Mesendoderm (in vitro differentiated cells): ENCODE data around the gene MARS2.
A peak's percentile ranks its signal among the peaks of the same experiment; 100 is the strongest.
"Not testable (repeated sequence)": the region's sequence is repeated elsewhere in the genome, so short reads cannot be mapped to it uniquely, and the experiment has no call there.

Experiments used
- DNase-seq: peaks from one replicate; pipeline ENCODE4 v3.0.0; 2013
- H2AK5ac ChIP-seq: 2 replicates; pipeline ENCODE4 v1.6.1; 2013; ENCODE audit warnings: low read length, inconsistent platforms
- H2BK120ac ChIP-seq: 2 replicates; pipeline ENCODE4 v1.6.1; 2013; ENCODE audit warnings: low read depth, mild to moderate bottlenecking, low read length, moderate library complexity, mixed read lengths
- H2BK15ac ChIP-seq: replicated peaks from 2 replicates; pipeline ENCODE4 v1.6.1; 2013; ENCODE audit warnings: low read depth, mild to moderate bottlenecking, moderate library complexity
- H2BK5ac ChIP-seq: 2 replicates; pipeline ENCODE4 v1.6.1; 2013; ENCODE audit warnings: low read length, inconsistent platforms
- H3K18ac ChIP-seq: 2 replicates; pipeline ENCODE4 v1.6.1; 2013; ENCODE audit warnings: mild to moderate bottlenecking, low read length, mixed read lengths
- H3K23ac ChIP-seq: one replicate; pipeline ENCODE4 v1.6.1; 2013; ENCODE audit warnings: low read length
- H3K27ac ChIP-seq: 2 replicates; pipeline ENCODE4 v1.5.1; 2013; ENCODE audit warnings: low read depth, mild to moderate bottlenecking, inconsistent platforms, low read length, moderate library complexity
- H3K27me3 ChIP-seq: 2 replicates; pipeline ENCODE4 v1.6.1; 2013; ENCODE audit warnings: low read length, control low read depth, mild to moderate bottlenecking, inconsistent platforms; ENCODE audit not compliant: insufficient read depth, poor library complexity
- H3K36me3 ChIP-seq: 2 replicates; pipeline ENCODE4 v1.6.1; 2013; ENCODE audit warnings: low read length, inconsistent platforms; ENCODE audit not compliant: control insufficient read depth, insufficient read depth
- H3K4ac ChIP-seq: one replicate; pipeline ENCODE4 v1.6.1; 2013; ENCODE audit warnings: low read depth, mild to moderate bottlenecking, low read length, moderate library complexity
- H3K4me1 ChIP-seq: 2 replicates; pipeline ENCODE4 v1.6.1; 2013; ENCODE audit warnings: low read depth, low read length, inconsistent platforms; ENCODE audit not compliant: control insufficient read depth
- H3K4me2 ChIP-seq: 2 replicates; pipeline ENCODE4 v1.6.1; 2013; ENCODE audit warnings: low read length
- H3K4me3 ChIP-seq: 2 replicates; pipeline ENCODE4 v1.5.1; 2013; ENCODE audit warnings: mild to moderate bottlenecking, low read length
- H3K56ac ChIP-seq: one replicate; pipeline ENCODE4 v1.6.1; 2013; ENCODE audit warnings: low read length
- H3K79me1 ChIP-seq: 2 replicates; pipeline ENCODE4 v1.6.1; 2013; ENCODE audit warnings: low read length, inconsistent platforms
- H3K79me2 ChIP-seq: 2 replicates; pipeline ENCODE4 v1.6.1; 2013; ENCODE audit warnings: mild to moderate bottlenecking, low read length; ENCODE audit not compliant: control insufficient read depth, insufficient read depth
- H3K9ac ChIP-seq: 2 replicates; pipeline ENCODE4 v1.6.1; 2013; ENCODE audit warnings: low read length, inconsistent platforms
- H4K5ac ChIP-seq: one replicate; pipeline ENCODE4 v1.6.1; 2013; ENCODE audit warnings: low read length
- H4K8ac ChIP-seq: one replicate; pipeline ENCODE4 v1.6.1; 2013; ENCODE audit warnings: low read depth, mild to moderate bottlenecking, control low read depth, low read length, moderate library complexity
- WGBS: extraction: QIAGEN DNeasy Blood & Tissue Kit; methylation state at CpG from one replicate; pipeline ENCODE4 v1.1.7; 2013; ENCODE audit warnings: low lambda C conversion rate, missing lambda C conversion rate; ENCODE audit not compliant: insufficient coverage; ENCODE audit errors: extremely low coverage; 5-methylcytosine and 5-hydroxymethylcytosine counted together

The MARS2 gene

GRCh38 chr2:197675711-197676188 lies 29.4 kb upstream of the MARS2 start:
- Histone ChIP-seq H3K79me1 (no peaks in the 10 kb centered on the region), H3K18ac (no peak overlapping the region), H2BK15ac (no peak overlapping the region), H3K56ac (peak overlapping the region; percentile 35), H4K5ac (no peak overlapping the region), H2BK120ac (peak overlapping the region; percentile 28), H3K23ac (no peak overlapping the region), H3K4me2 (no peak overlapping the region), H3K36me3 (no peaks in the 10 kb centered on the region), H3K4ac (no peak overlapping the region), H3K9ac (peak overlapping the region; percentile 39), H4K8ac (no peak overlapping the region), H3K79me2 (no peaks in the 10 kb centered on the region), H3K27me3 (no peaks in the 10 kb centered on the region), H2BK5ac (no peak overlapping the region), H3K4me1 (peaks cover 3% of the 10 kb centered on the region), H3K27ac (no peak overlapping the region), H3K4me3 (no peak overlapping the region), H2AK5ac (no peak overlapping the region)
- no CpG with 5 or more reads among the region's 6 CpGs for WGBS
- peak; percentile 78 for DNase-seq

- Histone ChIP-seq H2BK5ac (no peak overlapping the region), H3K4me1 (peaks cover 3% of the 10 kb centered on the region), H3K9ac (no peak overlapping the region), H2AK5ac (no peak overlapping the region), H3K79me2 (no peaks in the 10 kb centered on the region), H3K79me1 (no peaks in the 10 kb centered on the region), H3K4me3 (no peak overlapping the region), H3K36me3 (no peaks in the 10 kb centered on the region), H3K56ac (no peak overlapping the region), H3K18ac (no peak overlapping the region), H3K23ac (no peak overlapping the region), H2BK120ac (no peak overlapping the region), H3K4ac (no peak overlapping the region), H4K8ac (no peak overlapping the region), H3K27me3 (no peaks in the 10 kb centered on the region), H3K27ac (no peak overlapping the region), H4K5ac (no peak overlapping the region), H3K4me2 (no peak overlapping the region), H2BK15ac (no peak overlapping the region)
- no CpG with 5 or more reads among the region's 3 CpGs for WGBS
- DNase-seq: peak; percentile 42
Measured at GRCh38 chr2:197677056-197677455, 28.1 kb upstream of the MARS2 start.

- no peaks in the 10 kb centered on the region for H3K79me1 ChIP-seq
- no peak overlapping the region for H3K4me3 ChIP-seq
- no peak overlapping the region for H2BK5ac ChIP-seq
- no peaks in the 10 kb centered on the region for H3K36me3 ChIP-seq
- H3K27ac ChIP-seq: no peak overlapping the region
- H4K8ac ChIP-seq: no peak overlapping the region
- H3K9ac ChIP-seq: no peak overlapping the region
- H3K18ac ChIP-seq: no peak overlapping the region
- H3K23ac ChIP-seq: no peak overlapping the region
- H3K4me1 ChIP-seq: peaks cover 3% of the 10 kb centered on the region
- no peak overlapping the region for H4K5ac ChIP-seq
- no peak overlapping the region for H2BK120ac ChIP-seq
- no peaks in the 10 kb centered on the region for H3K79me2 ChIP-seq
- H2BK15ac ChIP-seq: no peak overlapping the region
- WGBS: no CpG with 5 or more reads among the region's 2 CpGs
- peak; percentile 28 for DNase-seq
- H3K4me2 ChIP-seq: no peak overlapping the region
- no peak overlapping the region for H3K4ac ChIP-seq
- H2AK5ac ChIP-seq: no peak overlapping the region
- H3K27me3 ChIP-seq: no peaks in the 10 kb centered on the region
- no peak overlapping the region for H3K56ac ChIP-seq
Measured at GRCh38 chr2:197677483-197677882, 27.7 kb upstream of the MARS2 start.

- H3K36me3 ChIP-seq, H3K79me2 ChIP-seq: not testable (repeated sequence)
Measured at GRCh38 chr2:197695206-197695605, 10.0 kb upstream of the MARS2 start.

GRCh38 chr2:197695971-197696370 lies 9.2 kb upstream of the MARS2 start:
- not testable (repeated sequence) for H3K56ac ChIP-seq, H3K27ac ChIP-seq, H2AK5ac ChIP-seq, H3K18ac ChIP-seq, H4K5ac ChIP-seq, H3K4me2 ChIP-seq, H3K4ac ChIP-seq, H4K8ac ChIP-seq, H3K79me2 ChIP-seq, H3K36me3 ChIP-seq, H2BK120ac ChIP-seq, H3K9ac ChIP-seq, H3K27me3 ChIP-seq, H2BK15ac ChIP-seq, H3K23ac ChIP-seq, H2BK5ac ChIP-seq, DNase-seq, H3K4me1 ChIP-seq, H3K79me1 ChIP-seq, H3K4me3 ChIP-seq
- WGBS: no CpG with 5 or more reads among the region's 30 CpGs

More at GRCh38 chr2:197695206-197695605, 10.0 kb upstream of the MARS2 start:
- DNase-seq, H4K8ac ChIP-seq, H3K4me3 ChIP-seq, H3K27ac ChIP-seq, H2BK5ac ChIP-seq, H4K5ac ChIP-seq, H3K4me1 ChIP-seq, H3K23ac ChIP-seq, H3K27me3 ChIP-seq, H3K79me1 ChIP-seq, H3K4me2 ChIP-seq, H2BK120ac ChIP-seq, H2AK5ac ChIP-seq, H3K9ac ChIP-seq, H3K18ac ChIP-seq, H3K56ac ChIP-seq, H3K4ac ChIP-seq, H2BK15ac ChIP-seq: not testable (repeated sequence)
- WGBS: no CpG with 5 or more reads among the region's 6 CpGs

GRCh38 chr2:197696571-197696970 lies 8.6 kb upstream of the MARS2 start:
- not testable (repeated sequence) for H2BK5ac ChIP-seq, H3K27ac ChIP-seq, H2AK5ac ChIP-seq, H3K4ac ChIP-seq, H3K56ac ChIP-seq, H3K23ac ChIP-seq, H3K79me2 ChIP-seq, H4K5ac ChIP-seq, H2BK120ac ChIP-seq, H3K4me2 ChIP-seq, H3K27me3 ChIP-seq, H4K8ac ChIP-seq, H3K36me3 ChIP-seq, DNase-seq, H3K9ac ChIP-seq, H3K4me3 ChIP-seq, H3K18ac ChIP-seq, H3K79me1 ChIP-seq, H2BK15ac ChIP-seq, H3K4me1 ChIP-seq
- WGBS: no CpG with 5 or more reads among the region's 29 CpGs
